KOPT-K1 (cell line): Measurements from ENCODE around the gene NEUROG3.
"Not testable (repeated sequence)": the region's sequence is repeated elsewhere in the genome, so short reads cannot be mapped to it uniquely, and the experiment has no call there.

Experiments used
- H3K27ac ChIP-seq: fragments of 200-600 bp; sonication (generic); 2 replicates; pipeline ENCODE4 v1.5.1; 2016; ENCODE audit warnings: antibody characterized with exemption, mild to moderate bottlenecking, low read depth, low read length; ENCODE audit not compliant: poor library complexity, severe bottlenecking
- H3K36me3 ChIP-seq: fragments of 200-600 bp; sonication (generic); 2 replicates; pipeline ENCODE4 v1.5.1; 2017; ENCODE audit warnings: antibody characterized with exemption, mild to moderate bottlenecking, low read length, moderate library complexity; ENCODE audit not compliant: insufficient read depth
- H3K9me3 ChIP-seq: fragments of 200-600 bp; sonication (generic); 2 replicates; pipeline ENCODE4 v1.5.1; 2017; ENCODE audit warnings: antibody characterized with exemption, low read length, mild to moderate bottlenecking; ENCODE audit not compliant: insufficient read depth, poor library complexity, severe bottlenecking

Gene NEUROG3

DNA sequence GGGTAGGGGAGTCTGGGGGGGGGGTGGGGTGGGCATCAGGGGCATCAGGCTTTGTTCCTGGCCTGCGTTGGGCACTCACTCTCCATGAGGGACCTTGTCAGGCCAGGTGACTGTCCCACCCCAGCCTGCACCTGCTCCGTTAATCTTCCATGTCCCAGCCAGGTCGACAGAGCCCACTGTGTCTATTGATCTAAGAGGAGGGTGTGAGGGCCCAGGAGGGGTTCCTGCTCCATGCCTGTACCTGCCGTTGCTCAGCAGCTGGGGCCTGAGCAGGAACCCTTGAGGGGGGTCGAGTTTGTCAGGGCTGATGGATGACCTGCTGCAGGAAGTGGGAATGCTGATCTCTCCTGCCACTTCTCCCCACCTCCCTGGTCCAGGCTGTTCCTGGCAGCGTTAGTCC, 18.6 kb downstream of the NEUROG3 start:
- H3K9me3 ChIP-seq, result peaks cover 17% of the 10 kb centered on the region
- no peaks in the 10 kb centered on the region for H3K36me3 ChIP-seq
- no peak overlapping the region for H3K27ac ChIP-seq

- Histone ChIP-seq H3K9me3 (peaks cover 30% of the 10 kb centered on the region), H3K36me3 (no peaks in the 10 kb centered on the region), H3K27ac (no peak overlapping the region)
These were observed 19.9 kb downstream of the NEUROG3 start for GRCh38 chr10:69553328-69553727.

DNA sequence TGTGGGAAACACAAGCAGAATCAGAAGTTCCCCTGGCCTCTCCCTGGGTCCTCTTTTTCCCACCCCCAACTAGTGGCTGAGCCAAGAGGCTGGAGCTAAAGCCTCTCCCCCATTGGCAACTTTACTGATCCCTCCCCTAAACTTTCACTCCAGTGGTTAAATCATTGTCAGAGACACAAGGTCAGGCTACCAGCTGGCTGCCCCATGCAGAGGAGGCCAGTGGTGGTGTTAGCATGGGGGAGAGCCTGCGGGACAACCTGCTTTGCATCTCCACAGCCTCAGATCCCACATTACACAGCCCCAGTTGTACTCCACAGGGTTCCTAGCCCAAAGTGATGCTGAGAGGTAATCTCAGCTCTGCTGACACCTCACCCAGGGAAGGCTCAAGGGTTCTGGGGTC, 21.0 kb downstream of the NEUROG3 start:
- H3K27ac ChIP-seq, result no peak overlapping the region
- H3K36me3 ChIP-seq, result no peaks in the 10 kb centered on the region
- H3K9me3 ChIP-seq, result peaks cover 35% of the 10 kb centered on the region

GRCh38 chr10:69549959-69550358, 23.3 kb downstream of the NEUROG3 start:
- Histone ChIP-seq H3K9me3 (peaks cover 38% of the 10 kb centered on the region), H3K36me3 (no peaks in the 10 kb centered on the region), H3K27ac (no peak overlapping the region)

GRCh38 chr10:69541463-69541862, 31.8 kb downstream of the NEUROG3 start:
- peaks cover 20% of the 10 kb centered on the region for H3K9me3 ChIP-seq
- H3K27ac ChIP-seq, result no peak overlapping the region
- H3K36me3 ChIP-seq, result no peaks in the 10 kb centered on the region

DNA sequence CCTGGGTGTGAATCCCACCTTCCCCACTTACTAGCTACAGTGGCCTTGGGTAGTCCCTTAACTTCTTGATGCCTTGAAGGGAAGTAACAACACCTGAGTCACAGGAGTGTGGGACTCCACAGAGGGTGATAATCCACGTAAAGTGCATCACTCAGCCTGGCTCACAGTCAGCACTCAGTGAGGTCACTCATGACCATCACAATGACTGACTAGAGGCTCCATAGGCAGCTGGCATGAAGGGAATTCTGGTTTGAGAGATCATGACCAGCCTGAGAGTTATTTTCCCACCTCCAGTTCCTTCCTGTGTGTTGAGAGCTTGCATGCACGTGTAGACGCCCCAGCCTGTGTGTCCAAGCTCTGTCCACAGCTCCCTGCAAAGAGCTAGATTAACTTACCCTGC, 34.8 kb downstream of the NEUROG3 start:
- H3K9me3 ChIP-seq, result peaks cover 17% of the 10 kb centered on the region
- no peak overlapping the region for H3K27ac ChIP-seq
- H3K36me3 ChIP-seq, result no peaks in the 10 kb centered on the region

GRCh38 chr10:69537449-69537848, 35.8 kb downstream of the NEUROG3 start:
- Histone ChIP-seq H3K9me3 (peaks cover 17% of the 10 kb centered on the region), H3K27ac (no peak overlapping the region), H3K36me3 (no peaks in the 10 kb centered on the region)

DNA sequence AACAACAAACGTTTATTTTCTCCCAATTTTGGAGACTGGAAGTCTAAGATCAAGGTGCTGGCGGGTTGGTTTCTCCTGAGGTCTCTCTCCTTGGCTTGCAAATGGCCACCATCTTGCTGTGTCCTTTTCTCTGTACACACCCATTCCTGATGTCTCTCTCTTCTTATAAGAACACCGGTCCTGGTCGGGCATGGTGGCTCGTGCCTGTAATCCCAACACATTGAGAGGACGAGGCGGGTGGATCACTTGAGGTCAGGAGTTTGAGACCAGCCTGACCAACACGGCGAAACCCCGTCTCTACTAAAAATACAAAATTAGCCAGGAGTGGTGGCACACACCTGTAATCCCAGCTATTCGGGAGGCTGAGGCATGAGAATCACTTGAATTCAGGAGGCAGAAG, 36.7 kb downstream of the NEUROG3 start:
- not testable (repeated sequence) for H3K36me3 ChIP-seq, H3K9me3 ChIP-seq, H3K27ac ChIP-seq

- no peaks in the 10 kb centered on the region for H3K36me3 ChIP-seq
- no peak overlapping the region for H3K27ac ChIP-seq
- H3K9me3 ChIP-seq, result no peaks in the 10 kb centered on the region
These were observed 39.6 kb downstream of the NEUROG3 start for GRCh38 chr10:69533658-69534057.

- H3K9me3 ChIP-seq, result no peaks in the 10 kb centered on the region
- H3K27ac ChIP-seq, result no peak overlapping the region
- no peaks in the 10 kb centered on the region for H3K36me3 ChIP-seq
These were observed 45.3 kb downstream of the NEUROG3 start for GRCh38 chr10:69527961-69528360.
